ENCODE results near the gene BRAF.
"Not testable (repeated sequence)": the region's sequence is repeated elsewhere in the genome, so short reads cannot be mapped to it uniquely, and the experiment has no call there.

Gene BRAF

DNA sequence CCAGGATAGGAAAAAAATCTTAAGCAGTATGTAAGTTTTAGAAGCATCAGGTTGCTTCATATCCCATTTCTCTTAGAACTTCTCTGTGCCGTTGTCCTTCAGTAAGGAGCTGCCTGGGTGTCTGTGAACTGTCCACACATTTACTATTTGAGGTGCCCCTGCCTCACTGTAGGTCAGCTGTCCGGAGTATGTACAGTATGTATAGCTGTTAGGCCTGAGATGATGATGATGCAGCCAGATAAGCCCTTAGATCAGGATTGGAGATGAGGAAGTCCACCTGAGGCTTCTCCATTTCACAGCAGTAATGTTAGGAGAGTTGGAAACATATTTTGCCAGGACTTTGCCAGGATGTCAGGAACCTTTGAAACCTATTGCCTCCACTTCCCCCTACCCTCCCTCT, 220.5 kb downstream of the BRAF start:
- no peak for DNase-seq (ENCODE audit: low read depth)

DNA sequence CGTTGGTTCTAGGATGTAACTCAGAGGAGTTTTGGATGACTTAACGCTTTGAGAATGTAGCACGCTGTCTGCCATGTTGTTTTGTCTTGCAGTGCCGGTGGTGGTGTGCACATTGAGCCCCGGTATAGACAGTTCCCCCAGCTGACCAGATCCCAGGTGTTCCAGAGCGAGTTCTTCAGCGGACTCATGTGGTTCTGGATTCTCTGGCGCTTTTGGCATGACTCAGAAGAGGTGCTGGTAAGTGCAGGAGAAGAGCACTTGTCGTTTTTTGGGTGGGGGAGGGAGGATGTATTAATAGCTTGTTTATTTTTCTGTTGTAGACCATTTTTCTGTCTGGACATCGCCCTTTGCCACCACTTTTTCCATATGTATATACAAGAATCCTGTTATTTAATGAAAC, 222.0 kb downstream of the BRAF start:
- DNase-seq (ENCODE audit: low read depth), result no peak

DNA sequence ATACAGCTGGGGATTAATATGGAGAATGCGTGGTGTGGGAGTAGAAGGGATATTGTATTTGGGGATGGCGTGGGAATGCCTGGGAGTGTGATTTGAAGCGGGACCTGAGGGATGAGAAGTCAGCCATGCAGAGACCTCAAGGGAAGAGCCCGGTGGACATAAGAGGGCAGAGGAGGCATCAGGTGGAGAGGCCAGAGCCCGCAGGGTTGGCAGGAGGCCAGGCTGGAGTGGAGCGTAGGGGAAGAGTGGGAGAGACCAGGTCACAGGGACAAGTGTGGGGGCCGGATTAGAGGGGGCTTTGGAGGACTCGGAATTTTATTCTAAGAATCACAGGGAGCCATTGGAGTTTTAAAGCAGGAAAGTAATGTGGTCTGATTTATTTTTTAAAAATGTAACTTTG, 226.3 kb downstream of the BRAF start:
- DNase-seq (ENCODE audit: low read depth), result no peak

DNA sequence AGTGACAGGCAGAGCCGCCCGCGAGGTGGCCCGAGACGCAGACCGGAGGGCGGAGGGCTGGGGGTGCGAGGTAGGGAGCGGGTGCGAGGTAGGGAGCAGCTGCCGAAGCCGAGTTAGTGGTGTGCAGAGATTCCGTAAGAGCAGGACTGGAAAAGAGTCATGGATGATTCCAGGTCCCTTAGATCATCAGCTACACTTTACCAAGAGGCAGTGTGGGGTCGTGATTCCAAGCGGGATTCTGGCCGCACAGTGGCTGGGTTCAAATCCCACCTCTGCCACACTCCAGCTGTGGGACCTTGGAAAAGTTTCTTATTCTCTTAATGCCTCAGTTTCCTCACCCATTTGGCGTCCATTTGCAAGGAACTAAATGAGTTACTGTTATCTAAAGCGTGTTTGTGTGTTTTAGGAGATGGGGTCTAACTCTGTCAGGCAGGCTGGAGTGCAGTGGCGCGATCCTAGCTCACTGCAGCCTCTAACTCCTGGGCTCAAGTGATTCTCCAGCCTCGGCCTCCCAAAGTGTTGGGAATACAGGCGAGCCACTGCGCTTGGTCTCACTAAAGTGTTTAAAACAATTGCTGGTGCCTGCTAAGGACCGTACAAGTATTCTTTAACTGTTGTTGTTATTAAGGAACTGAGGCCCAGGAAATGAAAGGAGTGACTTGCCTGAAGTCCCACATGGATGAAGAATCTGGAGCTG, 227.1 kb downstream of the BRAF start:
- no peak for DNase-seq (ENCODE audit: low read depth)

DNA sequence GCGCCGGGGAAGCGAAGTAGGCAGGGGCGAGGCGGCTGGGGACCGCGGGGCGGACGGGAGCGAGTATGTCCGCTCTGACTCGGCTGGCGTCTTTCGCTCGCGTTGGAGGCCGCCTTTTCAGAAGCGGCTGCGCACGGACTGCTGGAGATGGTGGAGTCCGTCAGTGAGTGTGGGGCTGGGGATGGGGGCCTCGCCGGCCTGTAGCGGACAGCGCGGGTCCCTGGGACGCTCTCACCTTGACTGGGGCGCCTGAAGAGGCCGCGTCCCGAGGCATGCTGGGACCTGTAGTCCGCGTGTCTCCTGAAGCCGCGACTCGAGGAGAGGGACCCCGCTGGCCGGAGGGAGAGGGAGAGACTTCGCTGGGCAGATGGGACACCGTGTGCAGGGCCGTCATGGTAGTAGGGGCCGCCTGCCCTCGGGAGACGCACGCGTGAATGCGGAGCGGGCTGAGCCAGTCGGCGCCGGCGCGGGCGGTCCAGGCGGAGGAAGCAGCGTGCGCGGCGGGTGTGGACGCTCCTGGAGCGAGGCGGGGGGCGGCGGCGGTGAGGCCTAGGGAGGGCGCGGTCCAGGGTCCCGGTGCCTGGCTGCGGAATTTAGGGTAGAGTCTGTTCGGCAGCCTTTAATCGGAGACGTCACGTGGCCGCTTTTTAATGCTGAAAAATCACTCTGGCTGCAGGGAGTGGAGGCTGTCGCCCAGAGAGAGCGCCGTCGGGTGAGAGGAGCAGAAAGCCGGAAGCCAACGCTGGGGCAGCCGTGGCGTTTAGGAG, 227.9 kb downstream of the BRAF start, which contains the start of gene NDUFB2:
NDUFB2 (plus strand) TSS at position 29 of the 767 bp plus-strand sequence; CDS start at position 66, 37 bp downstream.
- peak; percentile 52 for DNase-seq (ENCODE audit: low read depth)

DNA sequence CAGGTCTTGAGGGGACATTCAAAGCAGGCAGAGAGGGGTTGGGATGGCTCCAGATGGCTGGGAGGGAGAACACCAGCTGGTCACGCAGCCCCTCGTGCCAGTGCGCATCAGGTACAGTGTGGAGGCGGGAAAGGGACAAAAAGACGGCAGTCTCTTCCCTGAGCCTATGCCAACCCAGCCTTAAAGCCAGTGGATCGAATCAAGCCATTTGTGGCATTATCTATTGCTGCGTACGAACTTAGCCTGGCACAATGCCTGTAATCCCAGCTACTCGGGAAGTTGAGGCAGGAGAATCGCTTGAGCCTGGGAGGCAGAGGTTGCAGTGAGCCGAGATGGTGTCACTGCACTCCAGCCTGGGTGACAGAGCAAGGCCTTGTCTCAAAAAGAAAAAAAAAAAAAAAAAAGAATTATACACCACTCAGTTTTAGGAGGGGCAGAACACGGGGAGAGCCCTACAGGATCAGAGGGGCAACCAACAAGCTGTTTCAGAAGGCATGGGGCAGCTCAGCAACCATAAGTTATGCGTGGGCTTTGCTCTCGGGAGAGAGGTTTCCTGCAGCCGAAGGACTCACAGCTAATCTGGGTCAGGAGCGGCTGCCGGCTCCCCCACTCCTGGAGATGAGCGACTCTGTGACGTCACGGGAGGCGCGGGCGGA, 228.6 kb downstream of the BRAF start:
- DNase-seq (ENCODE audit: low read depth), result peak; percentile 92

DNA sequence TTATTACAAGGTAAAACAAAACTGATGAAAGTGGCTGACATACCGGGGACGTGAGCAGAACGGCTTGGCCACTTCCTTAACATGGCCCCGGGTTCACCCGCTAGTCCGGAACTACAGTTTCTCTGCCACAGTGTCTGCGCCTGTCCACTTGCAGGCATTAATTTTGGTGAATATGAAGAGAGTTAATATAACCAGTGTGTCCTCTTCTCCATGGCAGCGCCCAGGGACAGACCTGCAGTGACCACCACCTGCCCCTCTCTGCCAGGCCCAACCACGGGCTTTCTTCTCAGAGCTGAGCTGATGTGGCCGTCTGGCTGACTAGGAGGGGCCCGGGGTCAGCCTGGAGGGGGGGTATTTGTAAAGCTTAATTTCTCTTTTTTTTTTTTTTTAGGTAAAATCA, 229.3 kb downstream of the BRAF start:
- no peak for DNase-seq (ENCODE audit: low read depth)

DNA sequence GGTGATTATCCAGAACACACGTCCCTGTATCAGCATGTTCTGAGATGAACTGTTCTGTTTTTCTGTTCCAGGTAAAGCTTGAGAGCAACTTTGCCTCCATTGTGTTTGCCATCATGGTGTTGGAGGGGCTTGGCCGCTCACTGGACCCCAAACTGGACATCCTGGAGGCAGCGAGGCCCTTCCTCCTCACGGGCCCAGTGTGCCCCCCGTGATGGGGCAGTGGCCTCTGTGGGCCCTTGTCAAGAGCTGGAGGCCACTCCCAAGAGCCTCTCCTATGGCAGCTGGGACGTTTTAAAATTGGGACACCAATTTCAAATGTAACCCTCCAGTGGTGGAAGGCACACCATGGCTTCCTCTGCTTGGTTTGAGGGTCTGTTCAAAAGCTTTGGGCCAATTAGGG, 230.1 kb downstream of the BRAF start:
- no peak for DNase-seq (ENCODE audit: low read depth)

DNA sequence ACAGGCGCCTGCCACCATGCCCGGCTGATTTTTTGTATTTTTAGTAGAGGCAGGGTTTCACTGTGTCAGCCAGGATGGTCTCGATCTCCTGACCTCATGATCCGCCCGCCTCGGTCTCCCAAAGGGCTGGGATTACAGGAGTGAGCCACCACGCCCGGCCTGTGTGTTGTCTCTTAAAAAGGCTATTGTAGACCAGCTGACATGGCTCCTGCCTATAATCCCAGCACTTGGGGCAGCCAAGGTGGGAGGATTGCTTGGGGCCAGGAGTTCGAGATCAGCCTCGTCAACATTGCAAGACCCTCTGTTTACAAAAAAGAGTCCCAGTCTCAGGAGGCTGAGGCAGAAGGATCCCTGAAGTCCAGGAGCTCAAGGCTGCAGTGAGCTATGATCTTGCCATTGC, 230.9 kb downstream of the BRAF start:
- DNase-seq (ENCODE audit: low read depth), result not testable (repeated sequence)

DNA sequence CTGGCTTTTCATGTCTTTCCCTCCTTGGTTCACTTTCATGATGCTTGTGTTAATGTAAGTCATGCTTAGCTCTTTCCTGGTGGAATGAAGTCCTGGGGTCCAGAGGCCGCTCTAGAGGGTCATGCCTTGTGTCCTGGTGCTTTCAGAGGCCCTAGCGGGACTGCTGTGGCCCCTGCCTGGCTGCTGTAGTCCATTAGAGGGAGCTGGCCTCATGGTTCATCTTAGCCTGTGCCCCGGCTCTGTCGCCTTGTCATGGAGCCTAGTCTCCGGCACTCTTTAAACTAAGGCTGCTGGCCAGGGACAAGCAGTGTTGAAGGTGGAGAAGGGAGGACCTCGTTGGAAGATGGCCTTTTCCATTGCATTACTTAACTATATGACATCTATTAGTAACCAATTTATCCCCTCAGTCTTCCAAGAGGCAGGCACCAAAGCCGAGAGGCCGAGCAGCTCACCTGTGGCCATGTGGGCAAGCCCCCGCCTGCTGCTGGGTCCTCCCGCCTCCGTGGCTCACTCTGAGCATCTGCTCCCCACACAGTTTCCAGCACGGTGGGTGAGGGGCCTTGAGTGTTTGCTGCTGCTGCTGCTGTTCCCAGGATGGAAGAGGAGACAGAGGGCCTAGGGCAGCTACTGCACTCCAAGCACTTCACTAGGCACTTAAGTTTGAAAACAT, 233.2 kb downstream of the BRAF start:
- no peak for DNase-seq (ENCODE audit: low read depth)

DNA sequence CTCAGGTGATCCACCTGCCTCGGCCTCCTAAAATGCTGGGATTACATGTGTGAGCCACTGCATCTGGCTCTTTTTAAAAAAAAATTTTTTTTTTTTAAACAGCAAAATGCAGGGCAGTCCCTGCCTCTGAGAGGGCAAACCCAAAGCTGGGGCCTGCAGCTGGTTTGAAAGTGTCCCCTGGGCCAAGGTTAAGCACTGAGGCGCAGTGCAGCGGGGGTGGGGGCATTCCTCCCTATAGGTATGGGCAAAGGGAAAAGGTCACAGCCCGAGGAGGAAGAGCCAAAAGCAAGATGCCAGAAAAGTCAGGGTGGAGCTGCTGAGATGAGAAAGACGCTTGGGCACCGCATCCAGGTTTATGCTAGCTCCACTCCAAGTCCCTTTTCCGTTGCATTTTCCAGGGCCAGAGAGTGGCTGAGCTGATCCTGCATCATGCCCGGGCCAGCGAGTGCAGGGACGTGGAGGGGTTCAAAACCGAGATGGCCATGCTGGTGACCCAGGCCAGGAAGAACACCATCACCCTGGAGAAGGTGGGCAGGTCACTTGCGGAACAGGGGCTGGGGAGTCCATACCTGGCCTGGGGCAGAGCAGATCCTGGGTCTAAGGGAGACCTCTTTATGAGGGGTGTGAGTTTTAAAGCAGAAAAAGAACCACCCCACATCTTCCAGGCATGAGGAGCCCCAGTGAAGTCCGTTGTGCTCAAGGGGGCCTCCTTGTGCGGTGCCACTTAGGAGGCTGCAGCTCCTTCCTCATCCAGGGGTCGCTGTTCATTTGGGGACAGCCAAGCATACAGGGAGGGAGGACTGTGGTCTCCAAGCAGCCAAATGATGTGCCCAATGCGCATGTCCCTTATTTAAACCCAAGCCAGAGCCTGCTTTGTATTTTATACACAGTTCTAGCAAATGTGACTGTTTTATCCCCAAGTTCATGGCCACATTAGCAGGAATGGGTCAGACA, 235.3 kb downstream of the BRAF start:
- DNase-seq (ENCODE audit: low read depth), result no peak

DNA sequence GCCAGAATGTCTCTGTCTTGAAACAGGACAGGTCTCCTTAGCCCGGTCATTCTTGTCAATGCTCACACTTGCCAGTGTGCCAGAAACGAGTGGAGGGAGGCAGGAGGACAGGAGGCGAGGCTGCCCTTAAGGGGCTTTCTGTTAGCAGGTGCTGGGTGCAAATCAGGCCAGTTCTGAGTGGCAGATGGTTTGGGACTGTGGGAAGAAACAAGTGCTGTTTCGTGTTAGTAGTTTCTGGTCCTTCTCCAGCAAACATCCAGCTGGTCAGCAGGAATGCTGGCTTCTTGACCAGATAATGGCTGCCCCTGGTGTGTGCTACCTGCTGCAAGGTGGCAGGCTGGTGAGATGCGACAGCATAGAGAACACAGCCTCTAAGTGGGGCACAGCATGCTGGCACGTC, 236.4 kb downstream of the BRAF start:
- DNase-seq (ENCODE audit: low read depth), result no peak

DNA sequence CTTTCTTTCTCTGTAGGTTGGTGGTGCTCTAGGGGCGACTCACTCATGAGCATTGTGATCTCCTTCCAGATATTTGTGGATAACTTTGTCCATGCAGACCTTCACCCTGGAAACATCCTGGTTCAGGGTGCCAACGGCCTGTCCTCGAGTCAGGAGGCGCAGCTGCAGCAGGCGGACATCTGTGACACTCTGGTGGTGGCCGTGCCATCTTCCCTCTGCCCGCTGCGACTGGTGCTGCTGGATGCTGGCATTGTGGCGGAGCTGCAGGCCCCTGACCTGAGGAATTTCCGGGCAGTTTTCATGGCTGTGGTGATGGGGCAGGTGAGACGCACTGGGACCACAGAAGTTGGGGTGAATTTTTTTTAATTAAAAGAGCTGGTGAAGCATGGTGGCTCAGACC, 237.8 kb downstream of the BRAF start:
- DNase-seq (ENCODE audit: low read depth), result no peak

DNA sequence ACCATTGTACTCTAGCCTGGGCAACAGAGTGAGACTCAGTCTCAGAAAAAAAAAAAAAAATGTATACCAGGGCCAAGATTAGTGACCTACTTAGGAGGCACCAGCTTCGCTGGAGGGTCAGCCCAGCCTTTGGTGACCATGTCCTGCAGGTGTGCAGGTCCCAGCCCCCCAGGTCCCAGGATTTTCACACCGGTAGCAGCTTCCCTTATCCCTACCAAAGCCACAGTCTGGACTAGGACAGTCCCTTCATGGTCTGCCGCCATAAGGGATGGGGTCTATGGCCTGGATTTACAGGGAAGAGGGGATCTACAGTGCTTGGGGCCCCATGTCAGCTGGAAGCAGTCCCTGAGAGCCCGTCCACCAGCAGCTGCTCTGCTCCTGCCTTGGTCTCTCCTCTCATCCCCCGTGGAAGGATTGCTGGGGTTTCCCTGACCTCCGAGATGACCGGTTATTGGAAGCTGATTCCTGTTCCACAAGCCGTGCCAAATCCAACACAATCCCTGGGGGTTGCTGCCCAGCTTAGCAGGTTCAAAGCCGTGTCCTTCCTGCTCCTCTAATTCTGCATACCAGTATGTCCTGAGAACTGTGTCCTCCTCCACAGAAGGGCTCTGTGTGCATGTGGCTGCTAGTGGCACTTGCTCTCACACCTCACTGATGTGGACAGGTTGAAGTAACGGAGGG, 239.2 kb downstream of the BRAF start:
- no peak for DNase-seq (ENCODE audit: low read depth)

DNA sequence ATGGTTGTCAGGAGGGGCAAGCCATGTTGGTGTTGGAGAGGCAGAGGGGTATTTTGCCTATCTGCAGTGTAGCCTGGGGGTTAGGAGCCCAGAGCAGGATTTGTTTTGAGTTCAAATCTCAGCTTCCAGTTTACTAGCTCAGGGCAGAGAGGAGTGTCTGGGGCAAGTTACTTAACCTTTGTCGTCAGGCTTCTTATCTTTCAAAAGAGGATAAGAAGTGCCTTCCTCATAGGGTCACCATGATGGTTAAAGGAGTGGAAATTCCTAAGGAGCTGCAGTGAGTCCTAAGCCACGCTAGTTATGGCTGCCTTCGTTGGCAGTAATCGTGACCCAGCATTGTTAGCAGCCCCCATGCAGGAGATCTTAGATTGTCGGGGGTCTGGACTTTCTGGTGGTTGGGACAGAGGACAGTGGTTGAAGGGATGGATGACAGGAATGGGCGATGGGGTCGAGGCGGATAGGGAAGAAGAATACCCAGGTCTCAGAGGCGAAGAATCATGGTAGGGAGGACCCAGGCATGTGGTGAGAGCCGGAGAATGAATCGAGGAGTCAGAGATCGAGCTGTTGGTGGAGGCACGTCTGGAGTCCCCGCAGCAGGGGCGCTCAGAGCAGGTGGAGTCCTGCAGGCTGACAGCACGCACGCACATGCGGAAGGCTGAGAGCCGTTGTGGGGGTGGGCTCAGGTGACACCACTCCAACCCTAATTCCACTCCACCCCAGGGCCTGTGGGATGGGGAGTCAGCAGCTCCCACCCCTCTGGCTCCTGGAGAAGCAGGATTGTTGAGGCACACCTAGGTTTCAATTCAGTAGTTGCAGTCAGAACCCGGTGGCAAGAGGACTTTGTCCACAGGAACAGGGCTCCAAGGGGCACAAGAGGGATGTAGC, 240.4 kb downstream of the BRAF start:
- DNase-seq (ENCODE audit: low read depth), result no peak

DNA sequence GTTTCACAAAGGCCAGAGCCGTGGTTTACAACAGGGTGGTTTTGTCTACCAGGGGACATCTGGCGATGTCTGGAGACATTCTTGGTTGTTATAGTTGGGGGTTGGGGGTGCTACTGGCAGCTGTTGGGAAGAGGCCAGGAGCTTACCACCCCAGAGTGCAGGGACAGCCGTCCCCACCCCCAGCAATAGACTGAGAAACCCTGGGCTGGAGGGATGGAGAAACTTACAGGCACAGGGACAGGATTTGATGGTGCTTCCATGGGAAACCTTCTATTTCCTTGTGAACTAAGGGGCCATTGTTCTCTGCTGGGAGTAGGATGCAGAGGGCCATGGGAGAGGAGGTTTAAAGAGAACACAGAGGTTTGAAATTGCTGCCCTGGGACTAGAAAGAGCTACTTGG, 241.1 kb downstream of the BRAF start:
- no peak for DNase-seq (ENCODE audit: low read depth)

DNA sequence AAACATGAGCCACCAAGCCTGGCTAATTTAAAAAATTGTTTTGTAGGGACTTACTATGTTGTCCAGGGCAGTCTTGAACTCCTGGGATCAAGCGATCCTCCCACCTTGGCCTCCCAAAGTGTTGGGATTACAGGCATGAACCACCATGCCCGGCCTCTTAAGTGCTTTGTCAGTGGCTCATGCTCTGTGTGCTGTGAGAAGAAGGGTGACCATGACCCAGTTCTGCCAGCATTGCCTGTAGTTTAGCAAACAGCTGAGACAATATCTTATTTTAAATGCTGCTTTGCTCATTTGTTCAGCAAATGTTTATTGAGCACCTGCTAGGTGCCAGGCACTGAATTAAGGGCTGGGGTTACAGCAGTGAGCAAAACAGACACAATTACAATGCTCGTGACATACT, 243.0 kb downstream of the BRAF start:
- DNase-seq (ENCODE audit: low read depth), result no peak

DNA sequence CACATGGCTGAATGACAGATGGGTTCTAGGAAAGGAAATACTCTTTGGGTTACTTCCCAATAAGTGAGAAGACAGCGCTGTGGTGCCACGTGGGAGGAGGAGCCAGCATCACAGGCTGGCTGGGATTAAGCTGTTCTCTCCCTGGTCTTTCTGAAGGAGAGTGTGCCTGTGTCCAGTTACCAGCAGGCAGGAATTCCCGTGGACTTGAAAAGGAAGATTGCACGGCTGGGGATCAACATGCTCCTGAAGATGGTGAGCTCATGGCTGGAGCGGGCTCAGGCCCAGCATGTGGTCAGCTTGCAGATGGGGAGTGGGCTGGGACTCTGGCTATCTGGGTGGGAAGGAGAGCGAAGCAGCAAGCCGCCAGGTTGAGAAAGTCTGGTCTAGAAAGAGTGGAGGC, 243.8 kb downstream of the BRAF start:
- DNase-seq (ENCODE audit: low read depth), result no peak

DNA sequence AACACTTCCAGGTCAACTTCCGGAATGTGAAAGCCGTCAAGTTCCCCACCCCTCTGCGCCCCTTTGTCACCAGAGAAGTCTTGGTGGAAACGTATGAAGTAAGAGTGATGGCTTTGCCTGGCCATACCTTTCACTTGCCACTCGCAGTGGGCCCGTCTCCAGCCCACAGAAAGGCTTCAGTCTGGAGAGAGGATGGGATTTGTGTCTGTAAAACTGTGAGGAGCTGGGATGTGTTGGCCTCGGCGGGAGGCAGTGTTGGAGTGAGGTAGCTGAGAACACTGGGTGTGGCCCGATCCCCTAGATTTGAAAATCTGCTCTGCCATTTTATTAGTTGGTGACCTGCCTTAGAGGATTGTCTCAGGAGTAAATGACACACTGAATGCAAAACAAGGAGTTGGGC, 245.5 kb downstream of the BRAF start:
- DNase-seq (ENCODE audit: low read depth), result no peak

DNA sequence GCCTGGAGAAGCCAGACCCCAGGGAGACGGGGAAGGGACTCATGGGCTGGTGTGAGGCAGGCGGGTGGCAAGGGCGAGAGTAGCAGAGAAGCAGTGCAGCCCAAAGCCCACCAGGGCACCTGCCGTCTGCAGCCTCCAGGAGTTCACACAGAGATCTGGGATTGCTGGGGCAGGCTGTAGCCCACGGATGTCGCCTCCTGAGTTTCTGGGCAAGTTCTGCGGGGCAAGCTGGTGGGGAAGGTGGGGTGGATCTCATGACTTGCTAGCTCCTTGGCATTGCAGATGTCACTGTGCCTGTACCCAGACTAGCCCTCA, 246.0 kb downstream of the BRAF start:
- no peak for DNase-seq (ENCODE audit: low read depth)

Data from activated T-cell treated with anti-CD3 and anti-CD28 coated beads for 1 hour (primary cell).